H1 (cell line): ENCODE measurements around the gene ANKS1A. TPM values are rescaled to one million over a fixed set of nuclear protein-coding genes. Genes with fewer than 3 reads are reported as not detected.

Experiments
- CBX8 ChIP-seq: fragments of 300-800, 300-1000 bp; sonication (generic); IDR thresholded peaks from 2 replicates; pipeline ENCODE4 v1.7.1; 2016; ENCODE audit warnings: low read depth, low read length, borderline replicate concordance
- CREB1 ChIP-seq: IDR thresholded peaks from 2 replicates; pipeline ENCODE4 v1.6.1; 2012; ENCODE audit warnings: inconsistent platforms
- polyA plus RNA-seq, 7 experiments: library from polyadenylated mRNA; depleted of rRNA in 3 of 7; stranded (reverse) in 5 of 7; unstranded in 2 of 7; fragments of >200 nt in 5 of 7; fragments of 200-250 nt in 2 of 7; gene quantifications; 1 replicate in 5 of 7; 2 replicates in 1 of 7; 4 replicates in 1 of 7; pipeline versions ENCODE4 v1.2.1 to v1.2.3, GENCODE V29; 2011 to 2013; ENCODE audit warnings: missing spikeins in 2 of 7, mixed read lengths in 2 of 7
- total RNA-seq: library from RNA; stranded (reverse); fragmentation: NEBNext Ultra II Directional; extraction: Animal tissue kit (Norgen Biotek cat#: 25700); gene quantifications from 2 replicates; pipeline ENCODE4 v1.2.1, GENCODE V29; 2021
- TF ChIP-seq, protein P1 (sequence below): IDR thresholded peaks from 2 replicates; pipeline ENCODE4 v1.6.1; 2012; ENCODE audit warnings: inconsistent platforms

Gene ANKS1A
- total and polyA plus RNA-seq, 2 of the 8 experiments (the other 6 are each of a cell fraction or from before 2014, with no cell fraction given) = 9.8 to 30.9 TPM

- TF ChIP-seq, protein P1, sequence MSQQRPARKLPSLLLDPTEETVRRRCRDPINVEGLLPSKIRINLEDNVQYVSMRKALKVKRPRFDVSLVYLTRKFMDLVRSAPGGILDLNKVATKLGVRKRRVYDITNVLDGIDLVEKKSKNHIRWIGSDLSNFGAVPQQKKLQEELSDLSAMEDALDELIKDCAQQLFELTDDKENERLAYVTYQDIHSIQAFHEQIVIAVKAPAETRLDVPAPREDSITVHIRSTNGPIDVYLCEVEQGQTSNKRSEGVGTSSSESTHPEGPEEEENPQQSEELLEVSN = no peak
- TF ChIP-seq CREB1 (no peak), CBX8 (no peak)
These were observed 201.0 kb downstream of the ANKS1A start (continued) for GRCh38 chr6:35089935-35090505.
